Endothelial cell (in vitro differentiated cells): ENCODE results near the gene GLRX5. TPM values are rescaled to one million over a fixed set of nuclear protein-coding genes. Genes with fewer than 3 reads are reported as not detected.

Source experiments
- total RNA-seq: library from RNA; stranded (reverse); fragmentation: NEBNext Ultra II Directional; extraction: Animal tissue kit (Norgen Biotek cat#: 25700); gene quantifications from one replicate; pipeline ENCODE4 v1.2.1, GENCODE V29; 2021; ENCODE audit not compliant: unreplicated experiment

The GLRX5 gene
- total RNA-seq, 1 donor from 2014 or later: 40.3 TPM

Other genes with a start within 250 kb of the GLRX5 start
- 0.46 TPM for gene CLMN, start 215.1 kb upstream of the GLRX5 start, total RNA-seq
- gene SYNE3, start 18.4 kb upstream of the GLRX5 start, total RNA-seq: 0.62 TPM
- gene TCL1B, start 151.4 kb downstream of the GLRX5 start, total RNA-seq: not detected
- gene TCL1A, start 179.1 kb downstream of the GLRX5 start, total RNA-seq: not detected